ENCODE data around the gene DOCK8. TPM values are rescaled to one million over a fixed set of nuclear protein-coding genes. Genes with fewer than 3 reads are reported as not detected.

The DOCK8 gene
- total and polyA plus RNA-seq, 3 donors from 2014 or later, result 46.7 to 63.9 (median 51.4) TPM

- H3K36me3 ChIP-seq (ENCODE audit: low read depth, missing control alignments), result no peaks in the 10 kb centered on the region
- H3K9me3 ChIP-seq, result no peaks in the 10 kb centered on the region
- intact Hi-C loops (cut with DNase I; ENCODE audit: low total_unique reads), result no loop called here
- no peaks in the 10 kb centered on the region for H3K27me3 ChIP-seq
- WGBS, 2 donors, result 81 to 83% methylated on average over 1 of the region's 1 CpG
- TF ChIP-seq CTCF (IDR thresholded peaks at IDR 0.05) (no peak), POLR2A (IDR thresholded peaks at IDR 0.05) (no peak)
- DNase-seq, result no peak
- H3K27ac ChIP-seq, result no peak overlapping the region
- no peaks in the 10 kb centered on the region for H3K4me1 ChIP-seq
- no peak overlapping the region for H3K4me3 ChIP-seq
Observed at GRCh38 chr9:426976-427375, 212.3 kb downstream of the DOCK8 start.

- Histone ChIP-seq H3K27ac (no peak overlapping the region), H3K36me3 (ENCODE audit: low read depth, missing control alignments) (no peaks in the 10 kb centered on the region), H3K4me3 (no peak overlapping the region), H3K27me3 (no peaks in the 10 kb centered on the region), H3K4me1 (no peaks in the 10 kb centered on the region), H3K9me3 (no peaks in the 10 kb centered on the region)
- TF ChIP-seq CTCF (IDR thresholded peaks at IDR 0.05) (no peak), POLR2A (IDR thresholded peaks at IDR 0.05) (no peak)
- DNase-seq, result no peak
- WGBS, 2 donors, result 84 to 91% methylated on average over 1 of the region's 1 CpG
- intact Hi-C loops (cut with DNase I; ENCODE audit: low total_unique reads), result no loop called here
Observed at GRCh38 chr9:431701-432100, 217.0 kb downstream of the DOCK8 start.

- Histone ChIP-seq H3K27me3 (no peaks in the 10 kb centered on the region), H3K4me1 (no peaks in the 10 kb centered on the region), H3K36me3 (ENCODE audit: low read depth, missing control alignments) (no peaks in the 10 kb centered on the region), H3K27ac (no peak overlapping the region), H3K4me3 (no peak overlapping the region), H3K9me3 (no peaks in the 10 kb centered on the region)
- intact Hi-C loops (cut with DNase I; ENCODE audit: low total_unique reads), result no loop called here
- WGBS, 2 donors, result 64 to 88% methylated on average over 3 of the region's 3 CpGs
- TF ChIP-seq CTCF (IDR thresholded peaks at IDR 0.05) (no peak), POLR2A (IDR thresholded peaks at IDR 0.05) (no peak)
- DNase-seq, result no peak
Observed at GRCh38 chr9:436482-436881, 221.8 kb downstream of the DOCK8 start.

DNA sequence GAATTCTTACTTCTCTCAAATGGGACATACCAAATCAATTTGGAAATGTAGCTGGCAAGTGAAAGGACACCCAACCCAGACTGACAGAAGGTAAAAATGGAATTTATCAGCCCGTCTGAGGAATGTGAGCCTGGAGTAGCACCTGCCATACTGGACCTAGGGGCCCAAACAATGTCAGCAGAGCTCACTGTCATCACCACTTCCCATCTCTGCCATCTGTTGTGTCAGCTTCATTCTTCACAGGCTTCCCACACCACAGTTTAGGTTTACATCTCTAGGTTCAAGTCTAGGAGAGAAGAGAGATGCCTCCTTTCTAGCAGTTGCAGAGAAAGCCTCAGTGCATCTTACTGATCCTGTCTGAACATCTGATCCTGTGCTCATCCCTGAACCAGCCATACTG is 222.4 kb downstream of the DOCK8 start:
- 96% methylated on average over 1 of the region's 1 CpG; no CpG with 5 or more reads in 1 of the 2 donors for WGBS, 2 donors
- H3K36me3 ChIP-seq (ENCODE audit: low read depth, missing control alignments), result no peaks in the 10 kb centered on the region
- H3K9me3 ChIP-seq, result no peaks in the 10 kb centered on the region
- TF ChIP-seq POLR2A (IDR thresholded peaks at IDR 0.05), result no peak
- no peak for TF ChIP-seq CTCF (IDR thresholded peaks at IDR 0.05)
- no peak for DNase-seq
- no peaks in the 10 kb centered on the region for H3K4me1 ChIP-seq
- no peak overlapping the region for H3K4me3 ChIP-seq
- intact Hi-C loops (cut with DNase I; ENCODE audit: low total_unique reads), result no loop called here
- H3K27me3 ChIP-seq, result no peaks in the 10 kb centered on the region
- H3K27ac ChIP-seq, result no peak overlapping the region

DNA sequence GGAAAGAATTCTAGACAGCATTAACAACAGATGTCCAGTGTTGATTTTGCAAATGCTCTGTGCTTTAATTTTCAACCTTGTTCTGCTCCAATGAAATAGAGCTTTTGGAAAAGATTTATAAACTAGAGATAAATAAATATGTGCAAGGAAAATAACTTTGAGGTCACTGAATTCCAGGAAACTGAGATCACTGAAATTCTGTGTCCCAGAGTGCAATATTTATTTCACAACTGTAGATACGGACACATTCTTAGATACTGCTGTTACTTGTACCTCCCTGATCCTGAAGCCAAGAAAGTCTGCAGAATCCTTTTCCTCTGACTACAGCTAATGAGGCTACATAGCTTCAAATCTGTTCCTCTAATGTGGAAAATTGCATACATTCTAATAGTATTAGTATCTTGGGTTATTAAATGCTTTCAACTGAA is 222.9 kb downstream of the DOCK8 start:
- Histone ChIP-seq H3K9me3 (no peaks in the 10 kb centered on the region), H3K27ac (no peak overlapping the region), H3K36me3 (ENCODE audit: low read depth, missing control alignments) (no peaks in the 10 kb centered on the region), H3K27me3 (no peaks in the 10 kb centered on the region), H3K4me1 (no peaks in the 10 kb centered on the region), H3K4me3 (no peak overlapping the region)
- no peak for DNase-seq
- intact Hi-C loops (cut with DNase I; ENCODE audit: low total_unique reads), result no loop called here
- 21 to 44% methylated on average over 1 of the region's 1 CpG for WGBS, 2 donors
- no peak for TF ChIP-seq CTCF (IDR thresholded peaks at IDR 0.05)
- TF ChIP-seq POLR2A (IDR thresholded peaks at IDR 0.05), result no peak
